ENCODE measurements around the gene BDKRB2. TPM values are rescaled to one million over a fixed set of nuclear protein-coding genes. Genes with fewer than 3 reads are reported as not detected.

The BDKRB2 gene
- total and polyA plus RNA-seq, 2 of the 8 experiments (the other 6 are each of a cell fraction or from before 2014, with no cell fraction given) = 0.13 to 0.21 TPM

DNA sequence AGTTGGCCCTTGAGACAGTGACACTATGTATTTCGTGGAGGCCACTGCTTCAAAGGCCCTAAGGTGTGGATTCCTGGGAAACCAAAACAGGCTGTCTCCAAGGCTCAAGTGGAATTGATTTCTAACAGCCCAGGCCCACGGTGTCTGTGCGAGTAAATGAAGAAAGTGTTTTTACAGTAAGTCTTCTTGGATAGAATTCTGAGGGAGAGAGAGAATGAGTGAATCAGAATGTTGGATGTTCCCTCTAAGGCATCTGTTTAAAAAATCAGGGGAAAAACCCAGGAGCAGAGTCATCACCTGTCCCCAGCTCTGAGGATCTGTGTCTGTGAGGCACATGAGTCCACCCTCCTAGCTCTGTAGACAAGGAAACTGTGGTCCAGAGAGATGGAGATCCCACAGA, 29.0 kb downstream of the BDKRB2 start (continued):
- TF ChIP-seq SP4 (IDR thresholded peaks at IDR 0.05; ENCODE audit: low read length) = no peak
- no peak for TF ChIP-seq CHD7 (IDR thresholded peaks at IDR 0.05; ENCODE audit: insufficient replicate concordance, low read length)
- no peak for TF ChIP-seq SIX5 (IDR thresholded peaks at IDR 0.05; ENCODE audit: low read depth, low read length)
- TF ChIP-seq JUND (IDR thresholded peaks at IDR 0.05; ENCODE audit: low read length) = no peak
- TF ChIP-seq POLR2AphosphoS5 (IDR thresholded peaks at IDR 0.05; ENCODE audit: low read depth, low read length) = no peak
- TF ChIP-seq POU5F1 (IDR thresholded peaks at IDR 0.05; ENCODE audit: low read depth, low read length) = no peak
- TF ChIP-seq TAF1 (IDR thresholded peaks at IDR 0.05; ENCODE audit: low read depth, low read length) = no peak

All from H1 (cell line).